HG02678 (cell line): ENCODE measurements around the gene SPATA16.
"Not testable (repeated sequence)": the region's sequence is repeated elsewhere in the genome, so short reads cannot be mapped to it uniquely, and the experiment has no call there.

Source experiments
- ATAC-seq: cut with Tn5 transposase; IDR thresholded peaks from one replicate; pipeline ENCODE4 v1.9.1; 2021; ENCODE audit warnings: mild to moderate bottlenecking, moderate library complexity; ENCODE audit not compliant: unreplicated experiment

Gene SPATA16

DNA sequence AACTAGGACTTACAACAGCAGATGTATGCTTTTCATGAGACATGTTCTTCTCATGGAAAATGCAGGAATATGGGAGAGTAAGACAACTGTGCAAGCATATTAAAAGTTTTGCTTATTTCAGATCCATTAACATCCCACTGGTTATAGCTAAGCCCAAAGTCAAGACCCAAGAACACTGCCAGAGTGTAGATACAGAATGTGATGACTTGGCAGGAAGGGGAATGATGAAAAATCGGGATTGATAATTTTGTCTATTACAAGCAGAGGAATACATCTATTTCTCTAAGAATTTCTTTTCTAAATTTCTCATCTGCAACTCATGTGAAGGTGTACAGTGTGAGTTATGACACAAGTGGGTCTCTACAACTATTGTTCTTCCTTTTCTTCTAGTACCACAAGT, 76.4 kb downstream of the SPATA16 start:
- ATAC-seq: no peak

DNA sequence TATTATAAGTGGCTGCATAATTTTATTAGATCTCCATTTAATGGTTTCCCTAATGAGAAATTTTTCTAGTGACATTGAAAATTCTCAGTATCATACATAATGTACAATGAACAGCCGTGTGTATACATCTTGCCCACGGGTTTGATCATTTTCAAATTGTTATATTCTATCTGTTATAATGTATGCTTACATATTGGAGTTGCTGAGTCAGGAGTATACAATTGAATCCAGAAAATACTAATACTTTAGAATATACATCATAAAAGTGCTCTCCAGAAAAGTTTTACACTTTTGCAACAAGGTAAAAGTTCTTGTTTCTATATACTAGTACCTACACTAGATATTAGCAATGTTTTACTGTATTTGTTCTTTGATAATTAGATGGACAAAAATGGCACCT, 82.8 kb downstream of the SPATA16 start:
- no peak for ATAC-seq

DNA sequence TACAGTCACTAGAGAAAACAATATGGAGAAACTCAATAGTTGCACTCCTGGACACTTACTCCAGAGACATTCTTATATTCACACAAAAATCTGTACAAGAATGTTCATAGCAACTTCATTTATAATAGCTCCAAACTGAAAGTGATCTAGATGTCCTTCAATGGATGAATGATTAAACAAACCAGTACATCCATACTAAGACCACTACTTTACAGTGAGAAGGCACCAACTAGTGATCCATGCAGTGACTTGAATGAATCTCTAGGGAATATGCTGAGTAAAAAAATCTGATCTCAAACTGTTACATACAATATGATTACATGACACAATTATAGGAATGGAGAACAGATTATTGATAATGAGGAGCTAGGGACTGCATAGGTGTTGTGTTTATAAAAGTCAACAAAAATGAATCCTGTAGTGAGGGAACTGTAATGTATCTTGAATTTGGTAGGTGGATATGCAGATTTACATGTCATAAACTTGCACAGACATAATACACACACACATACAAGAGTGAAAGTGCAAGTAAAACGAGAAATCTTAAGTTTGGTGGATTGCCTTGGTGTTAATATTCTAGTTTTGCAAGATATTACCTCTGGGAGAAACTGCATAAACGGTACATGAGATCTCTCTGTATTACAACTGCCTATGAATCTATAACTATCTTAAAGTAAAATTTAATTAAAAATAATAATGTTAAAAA, 85.7 kb downstream of the SPATA16 start:
- no peak for ATAC-seq

DNA sequence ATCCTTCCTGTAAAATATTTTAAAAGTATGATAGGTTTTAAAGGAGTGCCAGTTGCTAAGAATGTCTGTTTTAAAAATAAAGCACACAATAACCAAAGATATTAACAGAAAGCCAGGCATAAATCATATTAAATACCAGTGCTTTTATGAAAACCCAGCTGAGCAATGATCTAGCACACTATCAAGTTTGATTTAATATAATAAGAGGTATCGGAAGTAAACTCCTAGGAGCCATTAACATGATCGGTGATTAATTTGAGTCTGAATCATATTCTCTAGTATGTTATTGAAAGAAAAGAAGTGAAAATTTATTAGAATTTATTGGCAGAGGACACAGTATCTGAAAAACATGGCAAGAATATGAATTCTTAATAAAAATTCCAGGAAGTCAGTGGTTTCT, 91.7 kb downstream of the SPATA16 start:
- ATAC-seq: no peak

DNA sequence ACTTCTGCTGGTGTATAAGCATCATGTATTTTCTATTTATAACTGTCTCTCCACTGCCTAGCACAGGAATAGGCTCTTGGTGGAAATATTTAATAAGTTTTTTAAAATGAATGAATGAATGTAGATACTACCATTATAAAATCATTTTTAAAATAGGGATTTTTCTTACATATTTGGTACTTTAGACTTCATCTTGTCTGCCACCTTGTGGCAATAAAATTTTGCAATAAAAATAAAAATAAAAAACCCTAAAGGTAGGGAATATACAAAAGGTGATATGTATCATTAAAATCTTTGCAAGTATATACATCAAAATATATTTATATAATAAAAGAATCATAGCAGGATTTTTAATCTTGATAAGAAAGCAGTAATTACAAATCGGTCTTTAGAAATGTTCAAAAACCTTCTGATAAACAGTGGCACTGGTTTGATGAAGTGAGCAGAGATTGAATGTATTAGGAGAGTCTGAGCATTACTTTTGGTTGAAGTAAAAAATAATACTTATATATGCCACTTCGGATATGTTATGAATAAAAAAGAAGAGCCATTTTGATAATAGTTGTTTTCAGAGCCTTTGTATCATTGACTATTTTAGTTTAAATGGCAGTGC, 95.2 kb downstream of the SPATA16 start:
- ATAC-seq: no peak

DNA sequence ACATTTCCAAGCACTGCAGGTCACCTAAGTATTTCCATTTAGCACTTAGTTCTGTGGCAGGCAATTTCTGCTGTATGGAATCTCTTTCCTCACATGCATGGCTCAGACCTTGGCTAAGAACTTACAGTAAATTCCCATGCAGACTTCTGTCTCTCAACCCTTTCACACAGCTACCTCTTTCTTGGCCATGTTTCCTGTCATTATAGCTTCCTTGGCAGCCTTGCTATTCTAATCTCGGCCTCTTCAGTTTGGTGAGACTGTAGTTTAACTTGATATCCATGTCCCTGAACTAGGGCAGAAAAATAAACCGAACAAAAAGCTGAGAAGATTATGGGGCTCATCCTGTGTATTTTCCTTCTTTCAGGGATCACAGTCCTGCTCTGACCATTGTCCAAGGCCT, 96.0 kb downstream of the SPATA16 start:
- no peak for ATAC-seq

DNA sequence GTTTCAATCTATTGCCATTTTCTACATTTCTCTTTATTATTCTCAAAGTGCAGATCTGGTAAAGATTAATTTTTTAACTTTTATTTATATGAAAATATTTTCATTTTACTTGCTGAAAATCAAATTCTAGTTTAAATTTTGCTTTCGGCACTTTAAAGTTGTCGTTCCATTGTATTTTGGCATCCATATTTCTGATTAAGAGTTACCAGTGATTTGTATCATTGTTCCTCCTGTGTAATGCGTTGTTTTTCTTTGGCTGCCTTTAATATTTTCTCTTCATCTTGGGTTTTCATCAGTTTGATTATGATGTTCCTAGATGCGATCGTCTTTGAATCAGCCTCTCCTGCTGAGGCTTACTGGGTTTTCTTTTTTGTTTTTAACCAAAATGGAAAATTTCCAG, 97.3 kb downstream of the SPATA16 start:
- no peak for ATAC-seq

DNA sequence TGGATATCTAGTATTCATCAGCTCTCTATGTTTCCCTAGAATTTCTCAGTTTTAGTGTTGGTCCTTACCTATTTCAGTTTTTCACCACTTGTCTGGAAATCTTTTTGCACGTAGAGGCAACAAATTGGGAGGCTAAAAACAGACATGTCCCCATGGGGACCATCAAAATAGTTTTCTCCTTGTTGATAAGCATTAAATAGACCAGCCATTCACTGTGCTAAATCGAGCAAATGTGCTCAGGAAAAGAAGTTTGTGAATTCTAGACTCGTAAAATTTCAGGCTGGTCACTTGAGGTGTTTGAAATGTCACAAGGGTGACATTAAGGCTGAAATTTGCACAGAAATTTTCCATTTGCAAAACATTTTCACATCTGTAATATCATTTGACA, 102.6 kb downstream of the SPATA16 start:
- ATAC-seq: no peak

DNA sequence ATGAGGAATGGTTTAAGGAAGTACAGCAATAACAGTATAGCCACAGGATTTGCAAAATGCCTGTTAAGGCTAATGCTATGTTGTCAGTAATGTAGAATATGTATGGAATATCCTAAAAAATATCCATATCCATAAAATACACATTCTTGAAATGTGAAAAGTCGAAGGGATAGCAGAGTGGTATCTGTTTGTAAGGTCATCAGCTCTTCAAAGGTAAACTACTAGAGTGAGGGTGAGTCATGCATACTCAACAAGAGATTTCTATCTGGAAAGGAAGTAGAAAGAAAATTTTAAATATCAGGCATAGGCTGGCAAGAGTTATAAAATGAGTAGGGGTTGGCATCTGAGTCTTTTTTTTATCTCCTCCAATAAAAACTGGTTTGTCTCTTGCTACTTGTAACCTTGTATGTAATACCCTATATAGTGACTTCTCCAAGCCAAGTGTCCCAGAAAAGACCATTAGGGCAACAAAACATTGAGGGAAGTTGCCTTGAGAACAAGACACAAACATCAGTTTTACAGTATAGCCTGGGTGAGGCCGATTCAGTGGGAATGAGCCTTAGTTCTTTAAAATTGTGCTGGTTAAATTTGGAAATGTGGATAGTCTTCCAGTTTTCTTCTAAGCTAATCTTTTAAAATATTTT, 103.1 kb downstream of the SPATA16 start:
- no peak for ATAC-seq

DNA sequence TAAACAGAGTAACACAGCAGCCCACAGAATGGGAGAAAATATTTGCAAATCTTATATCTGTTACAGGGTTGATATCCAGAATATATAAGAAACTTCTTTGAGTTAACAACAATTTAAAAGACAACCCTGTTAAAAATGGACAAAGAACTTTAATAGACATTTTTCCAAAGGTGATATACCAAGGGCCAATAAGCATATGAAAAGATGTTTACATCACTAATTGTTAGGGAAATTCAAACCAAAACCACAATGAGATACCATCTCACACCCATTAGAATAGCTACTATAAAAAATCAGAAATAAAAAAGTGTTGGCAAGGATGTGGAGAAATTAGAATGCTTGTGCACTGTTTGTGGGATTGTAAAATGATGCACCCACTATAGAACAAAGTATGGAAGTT, 110.8 kb downstream of the SPATA16 start:
- ATAC-seq: no peak

DNA sequence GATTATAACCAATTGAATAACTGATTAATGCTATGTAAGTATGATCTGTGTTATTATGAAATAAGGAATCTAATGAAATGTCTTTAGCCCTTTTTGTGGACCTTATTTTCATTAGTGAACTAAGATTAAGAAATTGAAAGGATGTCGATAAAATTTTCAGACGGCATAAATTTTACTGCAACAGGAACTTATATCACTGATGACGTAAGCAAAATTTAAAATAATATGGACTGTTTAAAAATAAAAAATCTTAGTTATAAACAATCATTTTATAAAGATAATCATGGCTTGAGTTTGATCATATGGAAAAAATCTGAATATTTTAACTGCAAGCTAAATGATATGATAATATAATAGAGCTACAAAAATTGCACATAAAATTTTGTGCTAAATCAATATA, 112.7 kb downstream of the SPATA16 start:
- no peak for ATAC-seq

DNA sequence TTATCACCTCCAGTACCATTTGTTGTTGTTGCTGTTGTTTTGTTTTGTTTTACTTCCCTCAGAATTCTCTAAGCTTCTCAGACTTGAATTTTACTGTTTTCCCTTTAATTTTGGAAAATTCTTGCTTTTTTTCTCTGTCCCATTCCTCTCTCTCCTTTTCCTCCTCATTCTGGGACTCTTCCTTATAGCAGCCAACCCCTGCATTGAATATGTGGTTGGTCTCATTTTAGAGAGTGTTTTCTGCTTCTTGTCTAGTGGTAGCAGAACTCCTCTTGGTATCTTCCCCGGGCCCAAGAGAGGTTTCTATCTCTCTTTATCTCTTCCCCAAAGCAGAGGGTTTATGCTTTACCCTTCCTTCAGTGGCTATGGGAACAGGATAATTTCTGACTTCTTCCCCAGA, 113.6 kb downstream of the SPATA16 start:
- no peak for ATAC-seq

DNA sequence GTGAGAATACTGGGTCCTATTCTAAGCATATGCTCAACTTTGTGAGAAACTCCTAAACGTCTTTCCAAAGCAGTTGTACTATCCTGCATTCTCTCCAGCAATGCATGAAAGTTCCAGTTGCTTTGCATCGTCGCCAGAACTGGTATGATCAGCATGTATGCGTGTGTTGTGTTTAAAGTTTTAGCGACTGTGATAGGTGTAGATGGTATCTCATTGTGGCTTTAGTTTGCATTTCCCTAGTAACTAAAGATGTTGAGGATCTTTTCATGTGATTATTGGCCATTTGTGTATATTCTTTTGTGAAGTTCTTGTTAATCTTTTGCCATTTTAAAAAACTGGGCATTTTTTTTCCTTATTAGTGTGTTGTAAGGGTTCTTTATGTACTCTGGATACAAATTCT, 115.1 kb downstream of the SPATA16 start:
- no peak for ATAC-seq

DNA sequence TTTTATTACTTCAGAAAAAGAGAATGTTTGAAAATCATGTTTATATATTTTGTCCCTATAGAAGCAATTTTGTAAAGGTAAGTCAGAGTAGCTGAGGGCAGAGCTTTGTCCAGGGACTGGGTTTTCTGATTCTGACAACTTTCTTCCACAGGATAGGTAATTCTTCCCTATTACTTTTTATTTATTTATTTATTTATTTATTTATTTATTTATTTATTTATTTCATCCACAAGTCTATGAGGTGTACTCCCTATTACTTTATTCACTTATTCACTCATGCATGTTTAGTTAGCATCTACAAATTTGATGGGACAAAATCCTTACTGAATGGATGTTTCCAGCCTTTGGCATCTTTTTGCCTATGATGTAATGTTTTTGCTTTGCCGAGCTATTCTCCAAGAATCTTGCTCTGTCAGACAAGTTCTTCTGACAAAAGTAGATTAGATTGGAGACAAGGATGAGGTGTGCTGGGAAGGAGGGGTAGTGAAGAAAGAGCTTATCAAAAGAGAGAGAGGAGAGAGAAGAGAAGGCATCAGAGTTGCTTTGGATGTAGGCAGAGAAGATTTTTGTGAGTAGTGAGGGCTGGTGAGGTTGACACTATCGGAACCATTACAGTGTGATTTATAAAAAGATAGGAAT, 119.4 kb downstream of the SPATA16 start:
- no peak for ATAC-seq

DNA sequence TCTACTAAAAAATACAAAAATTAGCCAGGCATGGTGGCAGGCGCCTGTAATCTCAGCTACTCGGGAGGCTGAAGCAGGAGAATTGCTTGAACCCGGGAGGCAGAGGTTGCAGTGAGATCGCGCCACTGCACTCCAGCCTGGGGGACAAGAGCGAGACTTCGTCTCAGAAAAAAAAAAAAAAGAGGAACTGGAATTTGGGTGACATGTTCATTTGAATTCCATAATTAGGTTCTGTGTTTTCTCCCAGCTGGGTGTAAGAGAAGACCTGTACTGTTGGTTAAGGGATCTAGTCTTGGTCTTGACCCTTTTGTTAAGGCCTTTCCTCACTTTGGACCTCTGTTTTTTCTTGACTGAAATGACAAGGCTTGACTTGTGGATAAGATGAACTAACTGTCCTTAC, 120.9 kb downstream of the SPATA16 start:
- not testable (repeated sequence) for ATAC-seq

DNA sequence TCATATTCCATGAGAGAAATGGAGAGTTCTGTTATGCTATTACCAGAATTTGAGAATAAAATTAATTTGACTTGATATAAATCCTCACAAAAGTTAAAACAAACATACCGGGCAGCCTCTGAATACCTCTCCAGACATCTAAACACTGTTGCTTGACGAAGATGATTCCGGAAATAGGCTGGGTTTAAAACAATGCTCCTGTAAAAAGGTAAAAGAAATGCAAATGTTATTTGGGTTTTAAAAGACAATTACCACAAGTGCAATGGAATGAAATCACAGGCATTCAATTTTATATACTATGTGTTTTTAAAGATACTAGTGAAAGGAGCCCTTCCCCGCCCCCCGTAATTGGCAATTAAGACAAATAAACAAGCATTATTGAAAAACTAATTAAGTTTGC, 121.7 kb downstream of the SPATA16 start:
- ATAC-seq: no peak

DNA sequence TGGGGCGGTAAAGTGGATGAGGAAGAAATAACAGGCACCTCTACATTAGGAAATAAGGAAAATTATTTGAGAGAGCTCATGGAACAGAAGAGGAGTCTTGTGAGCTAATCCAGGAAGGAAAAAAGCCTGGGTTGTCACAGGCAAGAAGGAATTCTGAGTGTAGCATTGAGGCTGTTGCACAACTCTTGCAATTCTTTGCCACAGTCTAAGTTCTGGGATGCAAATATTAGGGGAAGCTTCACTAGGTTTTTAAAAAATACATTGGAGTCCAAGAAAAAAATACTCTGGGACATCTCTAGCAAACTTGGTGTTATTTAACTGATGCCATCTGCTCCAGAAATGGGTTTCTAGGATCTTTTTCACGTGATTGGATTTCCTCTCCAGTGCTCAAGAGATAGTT, 122.3 kb downstream of the SPATA16 start:
- no peak for ATAC-seq

DNA sequence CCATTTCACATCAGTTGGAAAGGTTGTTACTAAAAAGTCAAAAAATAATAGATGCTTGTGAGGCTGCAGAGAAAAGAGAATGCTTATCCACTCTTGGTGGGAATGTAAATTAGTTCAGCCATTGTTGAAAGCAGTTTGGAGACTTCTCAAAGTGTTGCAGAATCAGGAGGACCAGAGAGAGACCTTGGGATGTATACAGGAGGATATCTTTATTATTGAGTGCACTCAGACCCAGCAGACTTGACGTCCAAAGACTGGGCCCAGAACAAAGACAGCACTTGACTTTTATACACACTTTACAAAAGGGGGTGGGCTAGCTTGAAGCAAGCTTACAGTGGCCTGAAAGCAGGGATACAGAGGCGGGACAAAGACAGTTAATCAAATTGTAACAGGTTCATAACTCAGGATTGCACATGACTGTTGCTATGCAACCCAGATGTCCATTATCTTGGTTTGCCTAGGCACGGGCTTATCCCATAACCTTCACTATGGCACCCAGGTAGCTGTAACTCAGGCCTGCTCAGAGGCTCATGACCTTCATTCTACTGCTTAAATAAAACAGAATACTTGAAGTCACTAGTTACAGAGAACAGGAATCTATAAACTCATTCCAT, 127.7 kb downstream of the SPATA16 start:
- no peak for ATAC-seq

DNA sequence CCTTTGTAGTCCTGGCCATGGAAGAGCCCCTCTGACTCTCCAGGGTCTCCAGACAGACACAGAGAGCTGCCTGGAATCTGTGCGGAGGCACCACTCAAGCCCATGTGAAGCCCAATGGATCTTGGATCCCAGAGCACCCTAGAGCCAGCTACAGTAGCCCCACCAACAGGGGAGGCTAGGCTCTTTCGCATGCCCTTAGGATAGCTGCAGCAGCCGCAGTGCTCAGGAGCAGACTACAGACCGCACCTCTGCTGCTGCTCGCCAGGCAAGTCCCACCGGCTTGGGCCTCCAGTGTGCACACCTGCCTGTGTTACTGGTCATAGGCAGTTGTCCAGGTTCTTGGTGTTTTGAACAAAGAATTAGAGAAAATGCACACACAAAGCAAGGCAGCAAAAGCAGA, 131.6 kb downstream of the SPATA16 start:
- no peak for ATAC-seq

DNA sequence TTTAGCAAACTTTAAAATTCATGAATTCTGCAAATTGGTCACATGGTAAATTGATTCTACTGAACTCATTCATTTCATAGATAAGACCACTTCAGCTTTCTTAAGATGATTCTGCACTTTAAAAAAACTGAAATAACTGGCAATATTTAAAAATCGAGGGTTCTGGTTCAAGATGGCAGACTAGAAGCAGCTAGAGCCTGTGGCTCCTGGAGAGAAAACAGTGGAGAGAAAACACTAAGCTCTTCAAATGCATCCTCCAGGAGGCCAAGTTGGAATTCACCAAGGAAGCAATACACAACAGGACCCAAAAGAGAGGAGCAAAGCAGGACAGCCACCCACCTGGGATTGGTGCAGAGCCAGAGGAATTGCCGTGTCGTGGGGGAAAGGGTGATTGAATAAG, 132.1 kb downstream of the SPATA16 start:
- no peak for ATAC-seq

DNA sequence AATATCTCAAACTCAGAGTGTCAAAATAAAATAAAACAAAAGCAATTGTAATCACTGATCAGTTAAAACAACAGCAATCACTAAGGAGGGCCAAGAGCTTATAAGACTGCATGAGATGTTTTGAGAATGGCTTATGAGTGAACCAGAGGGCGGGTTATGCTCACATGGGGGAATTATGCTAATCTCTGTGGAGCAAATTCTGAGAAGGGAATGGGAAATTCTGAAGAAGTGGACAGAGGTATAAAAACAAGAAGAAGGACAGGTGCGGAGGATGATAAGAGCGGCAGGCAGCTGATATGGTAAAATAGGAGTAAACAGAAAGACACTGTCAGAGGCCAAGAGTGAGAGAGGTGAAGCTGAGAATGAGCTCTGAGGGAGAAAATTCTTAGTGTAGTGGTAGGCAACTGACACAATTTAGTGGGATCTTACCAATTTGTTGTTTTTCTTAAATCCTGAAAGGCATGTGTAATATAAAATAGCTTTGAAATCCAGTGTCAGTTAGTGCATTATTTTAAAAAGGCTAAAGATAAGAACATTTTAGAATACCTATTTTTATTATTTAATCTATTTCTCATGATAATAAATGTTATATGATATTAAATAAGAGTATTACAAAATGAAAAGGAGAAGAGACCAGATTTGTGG, 133.8 kb downstream of the SPATA16 start:
- ATAC-seq: no peak
